Activated naive CD8-positive, alpha-beta T cell treated with anti-CD3 and anti-CD28 coated beads for 36 hours (primary cell): ENCODE data around the gene NFKB1. TPM values are rescaled to one million over a fixed set of nuclear protein-coding genes. Genes with fewer than 3 reads are reported as not detected.

ENCODE experiments used
- DNase-seq: peaks from one replicate; pipeline ENCODE4 v3.0.0; 2021
- H3K27ac Mint-ChIP-seq: one replicate; pipeline ENCODE4 v1.8.0; 2022; ENCODE audit warnings: mild to moderate bottlenecking, moderate library complexity, mixed read lengths
- H3K27me3 Mint-ChIP-seq: one replicate; pipeline ENCODE4 v1.8.0; 2022; ENCODE audit warnings: mild to moderate bottlenecking, mixed read lengths
- H3K36me3 Mint-ChIP-seq: one replicate; pipeline ENCODE4 v1.8.0; 2021; ENCODE audit warnings: mild to moderate bottlenecking, mixed read lengths
- H3K4me1 Mint-ChIP-seq: one replicate; pipeline ENCODE4 v1.8.0; 2021; ENCODE audit warnings: mixed read lengths
- H3K4me3 Mint-ChIP-seq: one replicate; pipeline ENCODE4 v1.8.0; 2022; ENCODE audit warnings: mild to moderate bottlenecking, moderate library complexity, mixed read lengths
- H3K9me3 Mint-ChIP-seq: one replicate; pipeline ENCODE4 v1.8.0; 2022; ENCODE audit warnings: mixed read lengths
- total RNA-seq, 2 experiments: library from RNA; stranded (reverse); gene quantifications; one replicate each; pipeline ENCODE4 v1.2.3, GENCODE V29; 2021

The NFKB1 gene
- total RNA-seq, 2 experiments from 2014 or later, result 250 to 259 TPM

DNA sequence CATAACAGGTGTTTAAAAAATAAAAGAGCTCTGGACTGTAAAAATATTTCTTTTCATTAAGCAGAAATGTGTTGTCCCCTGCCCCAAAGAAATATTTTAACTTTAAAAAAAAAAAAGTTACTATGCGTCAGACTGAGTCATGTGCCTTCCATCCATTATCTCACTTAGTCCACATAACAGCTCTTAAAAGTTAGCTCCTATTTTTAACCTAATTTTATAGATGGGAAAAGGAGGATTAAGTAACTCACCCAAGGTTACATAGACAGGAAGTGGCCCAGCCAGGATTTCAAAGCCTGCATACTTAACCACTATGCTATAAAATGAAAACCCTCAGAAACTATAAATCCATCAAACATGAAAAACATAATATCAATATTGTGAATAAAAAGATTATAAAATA lies 161.9 kb downstream of the NFKB1 start:
- H3K27ac Mint-ChIP-seq, result no peak overlapping the region
- H3K36me3 Mint-ChIP-seq, result peaks cover 12% of the 10 kb centered on the region
- H3K9me3 Mint-ChIP-seq, result no peaks in the 10 kb centered on the region
- no peaks in the 10 kb centered on the region for H3K27me3 Mint-ChIP-seq
- no peak for DNase-seq
- H3K4me3 Mint-ChIP-seq, result no peak overlapping the region
- H3K4me1 Mint-ChIP-seq, result no peaks in the 10 kb centered on the region

DNA sequence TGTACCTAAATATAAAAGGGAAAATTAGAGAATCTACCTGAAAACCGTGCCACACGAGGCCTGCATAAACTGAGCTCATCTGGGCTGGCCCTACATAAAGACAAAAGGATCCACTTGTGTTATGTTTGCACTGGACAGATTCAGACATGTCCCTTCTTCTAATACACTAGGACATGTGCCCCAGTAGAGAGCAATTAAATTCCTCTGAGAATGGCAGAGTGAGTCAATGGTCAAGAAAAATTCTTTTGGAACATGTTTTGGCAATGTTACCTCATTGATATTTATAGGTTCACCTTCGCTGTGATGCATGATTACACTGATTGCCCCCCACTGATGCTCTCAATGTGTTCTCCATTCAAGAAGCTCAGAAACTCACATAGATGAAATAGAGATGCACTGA lies 164.4 kb downstream of the NFKB1 start:
- H3K36me3 Mint-ChIP-seq, result peaks cover 16% of the 10 kb centered on the region
- H3K27ac Mint-ChIP-seq, result no peak overlapping the region
- H3K9me3 Mint-ChIP-seq, result no peaks in the 10 kb centered on the region
- no peak for DNase-seq
- no peak overlapping the region for H3K4me3 Mint-ChIP-seq
- H3K27me3 Mint-ChIP-seq, result no peaks in the 10 kb centered on the region
- H3K4me1 Mint-ChIP-seq, result no peaks in the 10 kb centered on the region

Other genes with a start within 250 kb of the NFKB1 start
- 10 to 100 TPM; 53.6 to 55.8 TPM for gene SLC39A8, start 155.9 kb upstream of the NFKB1 start, total RNA-seq